HepG2 (cell line): ENCODE results near the gene RESP18. TPM values are rescaled to one million over a fixed set of nuclear protein-coding genes. Genes with fewer than 3 reads are reported as not detected.

Experiments
- CBFB ChIP-seq: sonication (generic); formaldehyde crosslinking; IDR thresholded peaks from 2 replicates; pipeline ENCODE4 v1.4.0; 2020; ENCODE audit warnings: missing genetic modification reagents
- FLYWCH1 ChIP-seq: sonication (generic); formaldehyde crosslinking; IDR thresholded peaks from 2 replicates; pipeline ENCODE4 v1.8.1; 2023; ENCODE audit warnings: mild to moderate bottlenecking, missing genetic modification reagents
- GPN1 ChIP-seq: sonication (generic); formaldehyde crosslinking; IDR thresholded peaks from 2 replicates; pipeline ENCODE4 v1.5.1; 2020; ENCODE audit warnings: missing genetic modification reagents, borderline replicate concordance
- GTF3A ChIP-seq: sonication (generic); formaldehyde crosslinking; conservative IDR thresholded peaks from 2 replicates; pipeline ENCODE4 v1.4.0; 2020; ENCODE audit warnings: mild to moderate bottlenecking, missing genetic modification reagents
- HMG20A ChIP-seq: IDR thresholded peaks from 2 replicates; pipeline ENCODE4 v1.6.1; 2016; ENCODE audit warnings: borderline replicate concordance
- KDM5B ChIP-seq: sonication (generic); formaldehyde crosslinking; IDR thresholded peaks from 2 replicates; pipeline ENCODE4 v1.4.0; 2020; ENCODE audit warnings: missing genetic modification reagents, mild to moderate bottlenecking, borderline replicate concordance
- MAFG ChIP-seq: sonication (generic); formaldehyde crosslinking; IDR thresholded peaks from 2 replicates; pipeline ENCODE4 v1.5.1; 2020; ENCODE audit warnings: mild to moderate bottlenecking, missing genetic modification reagents
- MLX ChIP-seq: IDR thresholded peaks from 2 replicates; pipeline ENCODE4 v1.6.1; 2016
- NR2F2 ChIP-seq: IDR thresholded peaks from 2 replicates; pipeline ENCODE4 v1.6.1; 2012; ENCODE audit warnings: low read depth, inconsistent platforms, borderline replicate concordance
- RBAK ChIP-seq: sonication (generic); formaldehyde crosslinking; IDR thresholded peaks from 2 replicates; pipeline ENCODE4 v1.5.1; 2020; ENCODE audit warnings: mild to moderate bottlenecking, missing genetic modification reagents
- ZKSCAN1 ChIP-seq: fragments of 150-350 bp; IDR thresholded peaks from 2 replicates; pipeline ENCODE4 v1.6.1; 2014; ENCODE audit warnings: low read length
- ZNF33B ChIP-seq: sonication (generic); formaldehyde crosslinking; IDR thresholded peaks from 2 replicates; pipeline ENCODE4 v1.5.1; 2020; ENCODE audit warnings: mild to moderate bottlenecking, missing genetic modification reagents
- ZNF547 ChIP-seq: sonication (generic); formaldehyde crosslinking; IDR thresholded peaks from 2 replicates; pipeline ENCODE4 v1.5.1; 2020; ENCODE audit warnings: mild to moderate bottlenecking, missing genetic modification reagents
- ZNF607 ChIP-seq: sonication (generic); formaldehyde crosslinking; IDR thresholded peaks from 2 replicates; pipeline ENCODE4 v1.5.1; 2020; ENCODE audit warnings: missing genetic modification reagents, mild to moderate bottlenecking, borderline replicate concordance
- ZNF841 ChIP-seq: sonication (generic); formaldehyde crosslinking; IDR thresholded peaks from 2 replicates; pipeline ENCODE4 v1.8.1; 2023; ENCODE audit warnings: missing genetic modification reagents, borderline replicate concordance
- polyA plus RNA-seq, 8 experiments: library from polyadenylated mRNA; depleted of rRNA in 3 of 8; stranded (reverse) in 7 of 8; unstranded in 1 of 8; fragments of >200 nt; fragmentation: Illumina TruSeq in 4 of 8; extraction: Trizol in 4 of 8; gene quantifications; 2 replicates each; pipeline versions ENCODE4 v1.2.1 to v1.2.3, GENCODE V29; 2011 to 2016; ENCODE audit warnings: low read depth in 4 of 8, missing spikeins in 1 of 8, mixed read lengths in 1 of 8; ENCODE audit not compliant: insufficient read depth in 1 of 8
- total RNA-seq, 5 experiments: library from RNA; depleted of rRNA; stranded (reverse); fragments of >200 nt; fragmentation: Illumina TruSeq; extraction: Trizol; gene quantifications; 2 replicates each; pipeline ENCODE4 v1.2.3, GENCODE V29; 2016; ENCODE audit warnings: low read depth in 1 of 5
- TF ChIP-seq, protein P1 (sequence below): sonication (generic); formaldehyde crosslinking; IDR thresholded peaks from 2 replicates; pipeline ENCODE4 v1.4.0; 2020; ENCODE audit warnings: missing genetic modification reagents
- TF ChIP-seq, protein P2 (sequence below): IDR thresholded peaks from 2 replicates; pipeline ENCODE4 v1.4.0; 2020; ENCODE audit warnings: mild to moderate bottlenecking, missing genetic modification reagents
- TF ChIP-seq, protein P3 (sequence below): sonication (generic); formaldehyde crosslinking; IDR thresholded peaks from 2 replicates; pipeline ENCODE4 v1.9.0; 2022; ENCODE audit warnings: missing genetic modification reagents, mild to moderate bottlenecking, borderline replicate concordance

RESP18 gene
- total and polyA plus RNA-seq, 2 of the 13 experiments (the other 11 are each of a cell fraction or from before 2014, with no cell fraction given), result not detected

DNA sequence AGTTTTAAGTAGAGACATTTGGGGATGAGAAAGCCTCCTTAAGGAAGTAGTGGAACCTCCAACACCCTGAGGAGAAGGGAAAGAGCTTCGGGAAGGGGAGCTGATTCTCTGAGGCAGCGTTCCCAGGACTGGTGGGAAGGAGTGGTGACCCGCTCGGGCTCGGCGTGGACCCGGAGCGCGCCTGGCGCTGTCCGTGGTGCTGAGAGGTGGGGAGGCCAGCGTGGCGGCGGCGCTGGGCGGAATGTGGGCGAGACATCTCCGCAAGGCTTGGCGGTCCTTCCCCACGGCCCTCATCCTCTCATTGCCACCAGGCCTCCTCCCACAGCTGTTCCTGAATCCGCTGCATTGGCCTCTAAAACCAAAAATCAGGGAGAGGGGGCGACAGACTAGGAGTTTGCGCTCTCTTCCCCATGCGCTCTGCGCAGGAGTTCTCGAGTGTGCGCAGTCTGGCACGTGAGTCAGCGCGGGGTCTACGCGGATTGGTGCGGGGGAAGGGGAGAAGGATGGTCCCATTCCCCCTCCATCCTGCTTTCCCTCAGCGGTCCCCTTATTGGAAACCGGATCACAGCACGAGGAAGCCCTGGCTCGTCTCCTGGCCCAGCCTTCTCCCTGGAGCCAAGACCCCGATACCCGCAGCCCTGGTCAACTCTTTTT is 857 bp downstream of the RESP18 start (continued):
- TF ChIP-seq, protein P1, sequence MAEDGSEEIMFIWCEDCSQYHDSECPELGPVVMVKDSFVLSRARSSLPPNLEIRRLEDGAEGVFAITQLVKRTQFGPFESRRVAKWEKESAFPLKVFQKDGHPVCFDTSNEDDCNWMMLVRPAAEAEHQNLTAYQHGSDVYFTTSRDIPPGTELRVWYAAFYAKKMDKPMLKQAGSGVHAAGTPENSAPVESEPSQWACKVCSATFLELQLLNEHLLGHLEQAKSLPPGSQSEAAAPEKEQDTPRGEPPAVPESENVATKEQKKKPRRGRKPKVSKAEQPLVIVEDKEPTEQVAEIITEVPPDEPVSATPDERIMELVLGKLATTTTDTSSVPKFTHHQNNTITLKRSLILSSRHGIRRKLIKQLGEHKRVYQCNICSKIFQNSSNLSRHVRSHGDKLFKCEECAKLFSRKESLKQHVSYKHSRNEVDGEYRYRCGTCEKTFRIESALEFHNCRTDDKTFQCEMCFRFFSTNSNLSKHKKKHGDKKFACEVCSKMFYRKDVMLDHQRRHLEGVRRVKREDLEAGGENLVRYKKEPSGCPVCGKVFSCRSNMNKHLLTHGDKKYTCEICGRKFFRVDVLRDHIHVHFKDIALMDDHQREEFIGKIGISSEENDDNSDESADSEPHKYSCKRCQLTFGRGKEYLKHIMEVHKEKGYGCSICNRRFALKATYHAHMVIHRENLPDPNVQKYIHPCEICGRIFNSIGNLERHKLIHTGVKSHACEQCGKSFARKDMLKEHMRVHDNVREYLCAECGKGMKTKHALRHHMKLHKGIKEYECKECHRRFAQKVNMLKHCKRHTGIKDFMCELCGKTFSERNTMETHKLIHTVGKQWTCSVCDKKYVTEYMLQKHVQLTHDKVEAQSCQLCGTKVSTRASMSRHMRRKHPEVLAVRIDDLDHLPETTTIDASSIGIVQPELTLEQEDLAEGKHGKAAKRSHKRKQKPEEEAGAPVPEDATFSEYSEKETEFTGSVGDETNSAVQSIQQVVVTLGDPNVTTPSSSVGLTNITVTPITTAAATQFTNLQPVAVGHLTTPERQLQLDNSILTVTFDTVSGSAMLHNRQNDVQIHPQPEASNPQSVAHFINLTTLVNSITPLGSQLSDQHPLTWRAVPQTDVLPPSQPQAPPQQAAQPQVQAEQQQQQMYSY (CRISPR knock-in tag), result peak; percentile 56; the same call in 1 of the 2 replicates
- TF ChIP-seq CBFB (0 out of 2 replicates have a peak, but pooled peaks have one; percentile 53), GTF3A (CRISPR knock-in tag) (no peak), MLX (CRISPR knock-in tag) (0 out of 2 replicates have a peak, but pooled peaks have one; percentile 52), ZNF33B (CRISPR knock-in tag) (0 out of 2 replicates have a peak, but pooled peaks have one; percentile 46), KDM5B (CRISPR knock-in tag) (peak; percentile 77; the same call in 1 of the 2 replicates), RBAK (CRISPR knock-in tag) (no peak), ZKSCAN1 (no peak), GPN1 (peak; percentile 98), HMG20A (CRISPR knock-in tag) (peak; percentile 50; the same call in 1 of the 2 replicates), ZNF607 (CRISPR knock-in tag) (peak; percentile 80; the same call in 1 of the 2 replicates), ZNF841 (CRISPR knock-in tag) (0 out of 2 replicates have a peak, but pooled peaks have one; percentile 34), MAFG (no peak), NR2F2 (no peak), FLYWCH1 (CRISPR knock-in tag) (peak; percentile 88; the same call in 1 of the 2 replicates), ZNF547 (CRISPR knock-in tag) (no peak)
- TF ChIP-seq, protein P2, sequence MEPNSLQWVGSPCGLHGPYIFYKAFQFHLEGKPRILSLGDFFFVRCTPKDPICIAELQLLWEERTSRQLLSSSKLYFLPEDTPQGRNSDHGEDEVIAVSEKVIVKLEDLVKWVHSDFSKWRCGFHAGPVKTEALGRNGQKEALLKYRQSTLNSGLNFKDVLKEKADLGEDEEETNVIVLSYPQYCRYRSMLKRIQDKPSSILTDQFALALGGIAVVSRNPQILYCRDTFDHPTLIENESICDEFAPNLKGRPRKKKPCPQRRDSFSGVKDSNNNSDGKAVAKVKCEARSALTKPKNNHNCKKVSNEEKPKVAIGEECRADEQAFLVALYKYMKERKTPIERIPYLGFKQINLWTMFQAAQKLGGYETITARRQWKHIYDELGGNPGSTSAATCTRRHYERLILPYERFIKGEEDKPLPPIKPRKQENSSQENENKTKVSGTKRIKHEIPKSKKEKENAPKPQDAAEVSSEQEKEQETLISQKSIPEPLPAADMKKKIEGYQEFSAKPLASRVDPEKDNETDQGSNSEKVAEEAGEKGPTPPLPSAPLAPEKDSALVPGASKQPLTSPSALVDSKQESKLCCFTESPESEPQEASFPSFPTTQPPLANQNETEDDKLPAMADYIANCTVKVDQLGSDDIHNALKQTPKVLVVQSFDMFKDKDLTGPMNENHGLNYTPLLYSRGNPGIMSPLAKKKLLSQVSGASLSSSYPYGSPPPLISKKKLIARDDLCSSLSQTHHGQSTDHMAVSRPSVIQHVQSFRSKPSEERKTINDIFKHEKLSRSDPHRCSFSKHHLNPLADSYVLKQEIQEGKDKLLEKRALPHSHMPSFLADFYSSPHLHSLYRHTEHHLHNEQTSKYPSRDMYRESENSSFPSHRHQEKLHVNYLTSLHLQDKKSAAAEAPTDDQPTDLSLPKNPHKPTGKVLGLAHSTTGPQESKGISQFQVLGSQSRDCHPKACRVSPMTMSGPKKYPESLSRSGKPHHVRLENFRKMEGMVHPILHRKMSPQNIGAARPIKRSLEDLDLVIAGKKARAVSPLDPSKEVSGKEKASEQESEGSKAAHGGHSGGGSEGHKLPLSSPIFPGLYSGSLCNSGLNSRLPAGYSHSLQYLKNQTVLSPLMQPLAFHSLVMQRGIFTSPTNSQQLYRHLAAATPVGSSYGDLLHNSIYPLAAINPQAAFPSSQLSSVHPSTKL (CRISPR knock-in tag), result peak; percentile 69
- TF ChIP-seq, protein P3, sequence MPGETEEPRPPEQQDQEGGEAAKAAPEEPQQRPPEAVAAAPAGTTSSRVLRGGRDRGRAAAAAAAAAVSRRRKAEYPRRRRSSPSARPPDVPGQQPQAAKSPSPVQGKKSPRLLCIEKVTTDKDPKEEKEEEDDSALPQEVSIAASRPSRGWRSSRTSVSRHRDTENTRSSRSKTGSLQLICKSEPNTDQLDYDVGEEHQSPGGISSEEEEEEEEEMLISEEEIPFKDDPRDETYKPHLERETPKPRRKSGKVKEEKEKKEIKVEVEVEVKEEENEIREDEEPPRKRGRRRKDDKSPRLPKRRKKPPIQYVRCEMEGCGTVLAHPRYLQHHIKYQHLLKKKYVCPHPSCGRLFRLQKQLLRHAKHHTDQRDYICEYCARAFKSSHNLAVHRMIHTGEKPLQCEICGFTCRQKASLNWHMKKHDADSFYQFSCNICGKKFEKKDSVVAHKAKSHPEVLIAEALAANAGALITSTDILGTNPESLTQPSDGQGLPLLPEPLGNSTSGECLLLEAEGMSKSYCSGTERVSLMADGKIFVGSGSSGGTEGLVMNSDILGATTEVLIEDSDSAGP (CRISPR knock-in tag), result peak; percentile 61; the same call in 1 of the 2 replicates
